Measurements from ENCODE around the gene DENND2A. TPM values are rescaled to one million over a fixed set of nuclear protein-coding genes. Genes with fewer than 3 reads are reported as not detected.

The DENND2A gene
- total and polyA plus RNA-seq, 10 of the 15 experiments (the other 5 are each of a cell fraction or from before 2014, with no cell fraction given), result 0.01 TPM; not detected in 9

DNA sequence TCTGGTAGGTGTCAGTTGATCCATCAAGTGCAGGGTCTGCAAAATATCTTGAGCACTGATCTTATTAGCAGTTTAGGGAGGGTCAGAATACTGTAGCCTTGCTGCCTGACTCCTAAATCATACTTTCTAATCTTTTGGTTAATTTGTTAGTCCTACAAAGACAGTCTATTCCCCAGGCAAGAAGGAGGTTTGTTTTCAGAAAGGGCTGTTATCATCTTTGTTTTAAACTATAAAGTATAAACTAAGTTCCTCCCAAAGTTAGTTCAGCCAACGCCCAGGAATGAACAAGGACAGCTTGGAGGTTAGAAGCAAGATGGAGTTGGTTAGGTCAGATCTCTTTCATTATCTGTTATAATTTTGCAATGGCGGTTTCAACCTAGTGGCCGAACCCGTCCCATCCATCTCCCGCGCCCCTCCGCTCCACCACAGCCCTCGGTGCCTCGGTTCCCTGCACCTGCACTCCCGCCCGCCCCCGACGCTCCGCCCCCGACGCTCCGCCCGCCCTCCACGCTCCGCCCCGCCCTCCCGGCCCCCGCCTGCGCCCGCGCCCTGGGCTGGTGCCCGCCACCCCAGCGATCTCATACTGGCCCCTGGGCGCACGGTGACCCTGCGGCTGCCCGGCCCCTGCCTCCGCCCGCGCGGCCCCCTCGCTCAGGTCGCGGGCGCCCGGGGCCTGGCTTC lies 31.9 kb upstream of the DENND2A start, which contains the start of gene ADCK2:
TSS of gene ADCK2 (plus strand) at position 564 of the 681 bp plus-strand sequence. CDS start 386 bp downstream, outside the sequence.
- 3% methylated on average over 10 of the region's 41 CpGs for WGBS (ENCODE audit: insufficient coverage, insufficient replicate concordance, low lambda C conversion rate, missing lambda C conversion rate)
- H3K27ac ChIP-seq (ENCODE audit: control insufficient read depth, insufficient read depth), result peak within 1 kb of the TSS; percentile 65
- peak; percentile 64 for ATAC-seq
- no peak for DNase-seq (ENCODE audit: low read depth, low spot score)
- peaks cover 39% of the 10 kb centered on the region for H3K4me1 ChIP-seq (ENCODE audit: control insufficient read depth, insufficient read depth, low read length)
- BruUV-seq (replicated peaks), result no TSS peak
- H3K27me3 ChIP-seq (replicated peaks in 1 of 2; ENCODE audit: control insufficient read depth in 2 of 2, insufficient read depth in 2 of 2, low read length in 1 of 2), result no peaks in the 10 kb centered on the region
- no peaks in the 10 kb centered on the region for H3K36me3 ChIP-seq (ENCODE audit: control insufficient read depth in 2 of 2, insufficient read depth in 2 of 2, low read length in 1 of 2)
- TF ChIP-seq EGR1 (IDR thresholded peaks at IDR 0.05; ENCODE audit: borderline replicate concordance in 1 of 2, low read depth in 2 of 2, low read length in 2 of 2), result 0 out of 3 replicates have a peak, but pooled peaks of 1 of the 2 experiments have one; percentile 32
- no peak for TF ChIP-seq NFYB (IDR thresholded peaks at IDR 0.05; ENCODE audit: insufficient read depth, low read depth, low read length)
- H3K79me2 ChIP-seq (ENCODE audit: control insufficient read depth, insufficient read depth, low read length), result no peaks in the 10 kb centered on the region; the same call in 1 of the 2 replicates
- CTCF ChIA-PET, result interaction anchor here (4.6 to 5.6 kb wide), 2 partner anchors 138 to 340 kb away, joined by 46 to 88 read pairs; partner anchors contain the start of gene MRPS33
- peak within 1 kb of the TSS; percentile 82 for H3K4me3 ChIP-seq
- in situ Hi-C loops (cut with MboI) (loop anchor here (10.0 kb wide), 1 partner anchor 342 kb away; the partner anchor contains the start of gene MRPS33), intact Hi-C loops (cut with micrococcal nuclease; ENCODE audit: unreplicated experiment) (no loop called here)
- H3K9ac ChIP-seq (ENCODE audit: control insufficient read depth, insufficient read depth, low read length), result peak within 1 kb of the TSS; percentile 76
- RAD21 ChIA-PET (ENCODE audit: unreplicated experiment), result interaction anchor here (1.0 kb wide), 1 partner anchor 155 kb away, joined by 3 read pairs; no protein-coding TSS in a partner anchor
- H2AFZ ChIP-seq (ENCODE audit: control insufficient read depth, low read depth, low read length), result peak within 1 kb of the TSS; percentile 86
- peak within 1 kb of the TSS; percentile 98 for H3K4me2 ChIP-seq (ENCODE audit: control insufficient read depth, insufficient read depth)
- POLR2A ChIA-PET, result interaction anchor here (1.4 kb wide), 1 partner anchor 14 kb away, joined by 3 read pairs; no protein-coding TSS in a partner anchor
- H3K9me3 ChIP-seq (replicated peaks; ENCODE audit: control insufficient read depth, insufficient read depth, low read length), result no peaks in the 10 kb centered on the region
- no peak for FAIRE-seq
- no peaks in the 10 kb centered on the region for H4K20me1 ChIP-seq (ENCODE audit: control insufficient read depth, insufficient read depth)
- SMC1A ChIA-PET (ENCODE audit: uncharacterized antibody, unreplicated experiment), result interaction anchor here (4.8 kb wide), 1 partner anchor 139 kb away, joined by 33 read pairs; no protein-coding TSS in a partner anchor

- H3K79me2 ChIP-seq (ENCODE audit: control insufficient read depth, insufficient read depth, low read length), result no peaks in the 10 kb centered on the region; the same call in 1 of the 2 replicates
- SMC1A ChIA-PET (ENCODE audit: uncharacterized antibody, unreplicated experiment), result no interaction called here
- peak overlapping the region; percentile 53; the same call in 1 of the 2 replicates for H3K4me2 ChIP-seq (ENCODE audit: control insufficient read depth, insufficient read depth)
- peaks cover 39% of the 10 kb centered on the region for H3K4me1 ChIP-seq (ENCODE audit: control insufficient read depth, insufficient read depth, low read length)
- RAD21 ChIA-PET (ENCODE audit: unreplicated experiment), result interaction anchor here (1.0 kb wide), 1 partner anchor 154 kb away, joined by 3 read pairs; no protein-coding TSS in a partner anchor
- WGBS (ENCODE audit: insufficient coverage, insufficient replicate concordance, low lambda C conversion rate, missing lambda C conversion rate), result 85% methylated on average over 14 of the region's 15 CpGs
- H3K9me3 ChIP-seq (replicated peaks; ENCODE audit: control insufficient read depth, insufficient read depth, low read length), result no peaks in the 10 kb centered on the region
- POLR2A ChIA-PET, result no interaction called here
- no peak overlapping the region for H3K9ac ChIP-seq (ENCODE audit: control insufficient read depth, insufficient read depth, low read length)
- H3K4me3 ChIP-seq, result no peak overlapping the region
- intact Hi-C loops (cut with micrococcal nuclease; ENCODE audit: unreplicated experiment) (no loop called here), in situ Hi-C loops (cut with MboI) (loop anchor here (10.0 kb wide), 1 partner anchor 343 kb away; the partner anchor contains the start of gene MRPS33)
- no peak overlapping the region for H3K27ac ChIP-seq (ENCODE audit: control insufficient read depth, insufficient read depth)
- no peaks in the 10 kb centered on the region for H4K20me1 ChIP-seq (ENCODE audit: control insufficient read depth, insufficient read depth)
- no TSS peak for BruUV-seq (replicated peaks)
- ATAC-seq (no peak), FAIRE-seq (no peak), DNase-seq (ENCODE audit: low read depth, low spot score) (no peak)
- H3K36me3 ChIP-seq (ENCODE audit: control insufficient read depth in 2 of 2, insufficient read depth in 2 of 2, low read length in 1 of 2), result no peaks in the 10 kb centered on the region
- TF ChIP-seq ZBTB40 (IDR thresholded peaks at IDR 0.05; ENCODE audit: borderline replicate concordance), result no peak
- no peak for TF ChIP-seq CHD2 (IDR thresholded peaks at IDR 0.05; ENCODE audit: borderline replicate concordance, low read depth, low read length)
- TF ChIP-seq NFYB (IDR thresholded peaks at IDR 0.05; ENCODE audit: insufficient read depth, low read depth, low read length), result no peak
- TF ChIP-seq RAD51 (IDR thresholded peaks at IDR 0.05), result no peak
- peak overlapping the region; percentile 78 for H2AFZ ChIP-seq (ENCODE audit: control insufficient read depth, low read depth, low read length)
- H3K27me3 ChIP-seq (replicated peaks in 1 of 2; ENCODE audit: control insufficient read depth in 2 of 2, insufficient read depth in 2 of 2, low read length in 1 of 2), result no peaks in the 10 kb centered on the region
- CTCF ChIA-PET, result interaction anchor here (1.0 kb wide), 1 partner anchor 139 kb away, joined by 3 read pairs; no protein-coding TSS in a partner anchor
Observed at GRCh38 chr7:140671966-140672365, 31.4 kb upstream of the DENND2A start.

All from GM12878 (cell line).